OCI-LY1 (cell line): ENCODE measurements around the gene VASP.
A peak's percentile ranks its signal among the peaks of the same experiment; 100 is the strongest.

Experiments
- H2AFZ ChIP-seq: fragments of 200-600 bp; sonication (generic), shearing (Covaris generic); 2 replicates; pipeline ENCODE4 v1.6.0; 2014; ENCODE audit warnings: antibody characterized with exemption, mild to moderate bottlenecking, low read length
- H3F3A ChIP-seq: fragments of 200-600 bp; sonication (generic), shearing (Covaris generic); 2 replicates; pipeline ENCODE4 v1.6.0; 2014; ENCODE audit warnings: mild to moderate bottlenecking, antibody characterized with exemption, low read length, moderate library complexity; ENCODE audit not compliant: insufficient read depth
- H3K27ac ChIP-seq: fragments of 200-600 bp; sonication (generic); 2 replicates; pipeline ENCODE4 v1.5.1; 2014; ENCODE audit warnings: low read length, mixed run types, mild to moderate bottlenecking, low read depth; ENCODE audit not compliant: poor library complexity, severe bottlenecking
- H3K27me3 ChIP-seq: fragments of 200-600 bp; sonication (generic); 2 replicates; pipeline ENCODE4 v1.6.0; 2014; ENCODE audit warnings: antibody characterized with exemption, mild to moderate bottlenecking, low read length, moderate library complexity; ENCODE audit not compliant: insufficient read depth
- H3K36me3 ChIP-seq: fragments of 200-600 bp; sonication (generic); 2 replicates; pipeline ENCODE4 v1.6.1; 2014; ENCODE audit warnings: mild to moderate bottlenecking, antibody characterized with exemption, low read length, moderate library complexity, mixed read lengths; ENCODE audit not compliant: insufficient read depth
- H3K4me1 ChIP-seq: fragments of 200-600 bp; sonication (generic); 2 replicates; pipeline ENCODE4 v1.5.1; 2014; ENCODE audit warnings: mild to moderate bottlenecking, low read length, moderate library complexity; ENCODE audit not compliant: insufficient read depth, severe bottlenecking
- H3K4me2 ChIP-seq: fragments of 200-600 bp; sonication (generic), shearing (Covaris generic); 2 replicates; pipeline ENCODE4 v1.6.1; 2014; ENCODE audit warnings: low read length
- H3K4me3 ChIP-seq: fragments of 200-600 bp; sonication (generic); 2 replicates; pipeline ENCODE4 v1.5.1; 2014; ENCODE audit warnings: low read length, low read depth, mild to moderate bottlenecking, mixed read lengths; ENCODE audit not compliant: poor library complexity, severe bottlenecking
- H3K79me2 ChIP-seq: fragments of 200-600 bp; shearing (Covaris generic); 2 replicates; pipeline ENCODE4 v1.6.1; 2016; ENCODE audit warnings: mixed run types, low read length, mixed read lengths; ENCODE audit not compliant: insufficient read depth
- H3K9ac ChIP-seq: fragments of 200-600 bp; sonication (generic), shearing (Covaris generic); 2 replicates; pipeline ENCODE4 v1.6.1; 2014; ENCODE audit warnings: mild to moderate bottlenecking, low read length, mixed read lengths
- H3K9me2 ChIP-seq: fragments of 200-600 bp; sonication (generic), shearing (Covaris generic); 2 replicates; pipeline ENCODE4 v1.6.1; 2014; ENCODE audit warnings: low read depth, mild to moderate bottlenecking, low read length, mixed read lengths
- H3K9me3 ChIP-seq: fragments of 200-600 bp; shearing (Covaris generic); 2 replicates; pipeline ENCODE4 v1.6.1; 2014; ENCODE audit warnings: low read length, mixed read lengths
- H4K20me1 ChIP-seq: fragments of 200-600 bp; sonication (generic), shearing (Covaris generic); 2 replicates; pipeline ENCODE4 v1.6.0; 2016; ENCODE audit warnings: mild to moderate bottlenecking, low read length; ENCODE audit not compliant: insufficient read depth
- EZH2 ChIP-seq: fragments of 200-600 bp; sonication (generic), shearing (Covaris generic); IDR thresholded peaks from 2 replicates; pipeline ENCODE4 v1.8.0; 2017; ENCODE audit warnings: borderline replicate concordance, mixed run types, mild to moderate bottlenecking, antibody characterized with exemption, low read length, moderate library complexity, mixed read lengths
- TF ChIP-seq, protein P1 (sequence below): fragments of 200-600 bp; sonication (generic), shearing (Covaris generic); IDR thresholded peaks from 2 replicates; pipeline ENCODE4 v1.5.1; 2017; ENCODE audit warnings: mild to moderate bottlenecking, antibody characterized with exemption, low read length, moderate library complexity, mixed read lengths

VASP gene

DNA sequence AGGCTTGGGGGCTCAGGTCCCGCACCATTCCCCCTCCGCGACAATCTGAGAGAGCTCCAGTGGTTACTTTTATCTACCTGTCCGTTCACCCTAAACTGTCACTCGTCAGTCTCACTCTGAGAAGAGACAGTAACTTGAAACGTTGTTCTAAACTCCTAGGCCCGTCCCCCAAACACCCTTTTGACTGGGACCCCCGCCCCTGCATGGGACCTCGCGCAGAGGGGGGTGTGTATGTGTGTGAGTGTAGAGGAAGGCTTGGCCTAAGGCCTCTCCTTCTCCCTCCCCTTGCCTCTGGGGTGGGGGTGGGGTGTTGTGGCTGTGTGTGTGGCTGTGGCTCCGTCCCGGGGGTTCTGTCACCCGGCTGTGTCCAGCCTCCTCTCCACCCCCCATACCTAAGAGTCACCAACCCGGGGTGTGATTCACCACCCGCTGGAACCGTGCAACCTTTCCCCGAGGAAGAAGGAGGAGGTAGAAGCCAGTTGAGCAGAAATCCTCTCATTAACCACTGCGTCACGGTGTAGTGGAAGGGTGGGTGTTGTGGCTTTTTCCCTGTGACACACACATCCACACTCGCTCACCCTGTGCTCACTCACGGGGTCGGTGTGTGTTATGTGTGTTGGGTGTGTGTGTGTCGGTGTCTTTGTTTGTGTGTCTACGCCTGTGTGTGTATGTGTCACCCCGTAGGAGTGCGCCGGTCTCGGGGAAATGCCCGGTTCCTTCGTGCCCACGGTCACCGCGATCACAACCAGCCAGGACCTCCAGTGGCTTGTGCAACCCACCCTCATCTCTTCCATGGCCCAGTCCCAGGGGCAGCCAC is 37.1 kb upstream of the VASP start:
- Histone ChIP-seq H3F3A (no peaks in the 10 kb centered on the region), H3K4me1 (peaks cover 27% of the 10 kb centered on the region), H3K9me2 (no peaks in the 10 kb centered on the region), H4K20me1 (no peaks in the 10 kb centered on the region), H3K27ac (no peak overlapping the region), H3K4me3 (peak overlapping the region; percentile 74), H3K36me3 (no peaks in the 10 kb centered on the region), H3K9me3 (no peaks in the 10 kb centered on the region), H3K9ac (peak overlapping the region; percentile 74; the same call in 1 of the 2 replicates), H3K27me3 (peaks cover 8% of the 10 kb centered on the region), H3K79me2 (no peaks in the 10 kb centered on the region), H3K4me2 (peak overlapping the region; percentile 96), H2AFZ (no peak overlapping the region)
- TF ChIP-seq, protein P1, sequence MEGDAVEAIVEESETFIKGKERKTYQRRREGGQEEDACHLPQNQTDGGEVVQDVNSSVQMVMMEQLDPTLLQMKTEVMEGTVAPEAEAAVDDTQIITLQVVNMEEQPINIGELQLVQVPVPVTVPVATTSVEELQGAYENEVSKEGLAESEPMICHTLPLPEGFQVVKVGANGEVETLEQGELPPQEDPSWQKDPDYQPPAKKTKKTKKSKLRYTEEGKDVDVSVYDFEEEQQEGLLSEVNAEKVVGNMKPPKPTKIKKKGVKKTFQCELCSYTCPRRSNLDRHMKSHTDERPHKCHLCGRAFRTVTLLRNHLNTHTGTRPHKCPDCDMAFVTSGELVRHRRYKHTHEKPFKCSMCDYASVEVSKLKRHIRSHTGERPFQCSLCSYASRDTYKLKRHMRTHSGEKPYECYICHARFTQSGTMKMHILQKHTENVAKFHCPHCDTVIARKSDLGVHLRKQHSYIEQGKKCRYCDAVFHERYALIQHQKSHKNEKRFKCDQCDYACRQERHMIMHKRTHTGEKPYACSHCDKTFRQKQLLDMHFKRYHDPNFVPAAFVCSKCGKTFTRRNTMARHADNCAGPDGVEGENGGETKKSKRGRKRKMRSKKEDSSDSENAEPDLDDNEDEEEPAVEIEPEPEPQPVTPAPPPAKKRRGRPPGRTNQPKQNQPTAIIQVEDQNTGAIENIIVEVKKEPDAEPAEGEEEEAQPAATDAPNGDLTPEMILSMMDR: no peak
- no peak for TF ChIP-seq EZH2

DNA sequence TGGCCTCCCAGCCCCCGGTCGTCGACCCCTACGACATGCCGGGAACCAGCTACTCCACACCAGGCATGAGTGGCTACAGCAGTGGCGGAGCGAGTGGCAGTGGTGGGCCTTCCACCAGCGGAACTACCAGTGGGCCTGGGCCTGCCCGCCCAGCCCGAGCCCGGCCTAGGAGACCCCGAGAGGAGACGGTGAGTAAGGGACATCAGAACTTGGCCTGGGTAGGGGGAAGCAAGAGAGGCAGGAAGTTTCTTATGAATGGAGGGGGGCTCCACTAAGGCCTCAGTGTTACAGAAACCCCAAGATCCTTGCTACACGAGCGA is 36.6 kb upstream of the VASP start:
- Histone ChIP-seq H3K9ac (no peak overlapping the region; the same call in 1 of the 2 replicates), H4K20me1 (no peaks in the 10 kb centered on the region), H3K36me3 (no peaks in the 10 kb centered on the region), H3K27me3 (peaks cover 8% of the 10 kb centered on the region), H3K27ac (no peak overlapping the region), H3K4me2 (no peak overlapping the region; the same call in 1 of the 2 replicates), H3K9me2 (no peaks in the 10 kb centered on the region), H3K9me3 (no peaks in the 10 kb centered on the region), H3K79me2 (no peaks in the 10 kb centered on the region), H3F3A (no peaks in the 10 kb centered on the region), H3K4me1 (peaks cover 27% of the 10 kb centered on the region), H2AFZ (no peak overlapping the region), H3K4me3 (peak overlapping the region; percentile 74)
- TF ChIP-seq, protein P1: no peak
- no peak for TF ChIP-seq EZH2

DNA sequence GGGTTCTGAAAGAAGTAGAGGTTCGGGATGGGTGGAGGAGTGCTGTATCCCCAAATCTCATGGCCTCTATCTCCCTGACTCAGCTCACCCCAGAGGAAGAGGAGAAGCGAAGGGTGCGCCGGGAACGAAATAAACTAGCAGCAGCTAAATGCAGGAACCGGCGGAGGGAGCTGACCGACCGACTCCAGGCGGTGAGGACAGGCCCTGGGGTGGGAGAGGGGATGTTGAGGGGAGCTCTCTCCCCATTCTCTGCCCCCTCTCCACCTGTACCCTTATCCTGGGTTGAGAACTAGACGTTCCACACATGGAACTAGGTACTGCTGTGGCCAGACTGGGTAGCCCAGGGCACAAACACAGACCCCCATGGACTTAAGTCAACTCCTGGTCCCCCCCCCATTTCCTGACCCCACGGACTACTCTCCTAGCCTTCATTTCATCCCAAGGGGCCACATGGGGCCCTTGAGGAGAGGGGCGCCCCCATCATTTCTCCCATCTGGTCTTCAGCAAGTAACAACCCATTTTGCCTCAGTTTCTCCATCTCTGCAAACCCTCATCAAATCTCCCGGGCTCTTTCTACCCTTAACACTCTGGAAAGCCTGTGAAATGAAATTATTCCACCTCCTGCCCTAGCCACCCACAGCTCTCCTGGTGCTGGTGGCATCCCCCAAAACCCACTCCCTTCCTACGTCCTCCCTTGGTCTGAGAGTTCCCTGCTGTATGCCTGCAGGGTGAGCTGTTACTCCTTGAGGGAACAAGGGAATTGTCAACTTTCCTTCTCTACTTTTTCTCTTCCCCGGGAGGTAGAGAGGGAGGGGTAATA is 36.0 kb upstream of the VASP start:
- H3K36me3 ChIP-seq: no peaks in the 10 kb centered on the region
- H3K9me3 ChIP-seq: no peaks in the 10 kb centered on the region
- no peaks in the 10 kb centered on the region for H3F3A ChIP-seq
- no peak overlapping the region for H3K27ac ChIP-seq
- no peak overlapping the region for H3K9ac ChIP-seq
- H3K27me3 ChIP-seq: peaks cover 8% of the 10 kb centered on the region
- no peak overlapping the region for H2AFZ ChIP-seq
- H4K20me1 ChIP-seq: no peaks in the 10 kb centered on the region
- H3K4me2 ChIP-seq: no peak overlapping the region
- H3K79me2 ChIP-seq: no peaks in the 10 kb centered on the region
- peaks cover 27% of the 10 kb centered on the region for H3K4me1 ChIP-seq
- H3K9me2 ChIP-seq: no peaks in the 10 kb centered on the region
- TF ChIP-seq, protein P1: no peak
- no peak for TF ChIP-seq EZH2
- no peak overlapping the region for H3K4me3 ChIP-seq
